ENCODE measurements around the gene TPST1.
"Not testable (repeated sequence)": the region's sequence is repeated elsewhere in the genome, so short reads cannot be mapped to it uniquely, and the experiment has no call there.

TPST1 gene

DNA sequence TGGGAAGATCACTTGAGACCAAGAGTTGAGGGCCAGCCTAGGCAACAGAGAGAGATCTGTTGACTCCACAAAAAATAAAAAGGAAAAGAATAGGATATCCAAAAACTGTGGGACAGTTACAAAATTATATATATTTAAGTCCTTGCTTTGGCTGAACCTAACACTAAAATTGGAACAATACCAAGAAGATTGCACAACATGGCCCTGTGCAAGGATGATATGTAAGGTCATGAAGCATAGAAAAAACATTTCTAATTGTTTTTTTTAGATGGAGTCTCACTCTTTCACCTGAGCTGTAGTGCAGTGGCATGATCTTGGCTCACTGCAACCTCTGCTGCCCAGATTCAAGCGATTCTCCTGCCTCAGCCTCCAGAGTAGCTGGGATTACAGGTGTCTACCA, 139.0 kb downstream of the TPST1 start:
- DNase-seq, result no peak

DNA sequence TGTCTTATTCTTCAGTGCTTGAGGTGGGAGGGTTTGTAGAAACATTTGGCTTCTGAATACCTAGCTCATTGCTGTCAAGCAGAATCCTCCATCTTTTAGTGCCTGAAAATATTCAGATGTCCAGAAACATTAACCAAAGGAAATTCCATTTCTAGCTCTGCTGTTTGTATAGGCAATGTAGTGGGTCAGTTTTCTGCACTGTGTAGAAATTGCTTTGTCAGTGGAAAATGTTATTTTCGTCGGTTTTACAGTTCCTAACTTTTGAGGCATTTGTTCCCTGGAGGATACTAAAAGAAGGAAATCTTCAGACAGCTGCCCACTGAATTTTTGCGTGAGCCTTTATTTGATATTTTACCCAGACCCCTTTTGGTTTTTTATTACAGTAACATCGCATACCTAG, 143.4 kb downstream of the TPST1 start:
- DNase-seq, result no peak

DNA sequence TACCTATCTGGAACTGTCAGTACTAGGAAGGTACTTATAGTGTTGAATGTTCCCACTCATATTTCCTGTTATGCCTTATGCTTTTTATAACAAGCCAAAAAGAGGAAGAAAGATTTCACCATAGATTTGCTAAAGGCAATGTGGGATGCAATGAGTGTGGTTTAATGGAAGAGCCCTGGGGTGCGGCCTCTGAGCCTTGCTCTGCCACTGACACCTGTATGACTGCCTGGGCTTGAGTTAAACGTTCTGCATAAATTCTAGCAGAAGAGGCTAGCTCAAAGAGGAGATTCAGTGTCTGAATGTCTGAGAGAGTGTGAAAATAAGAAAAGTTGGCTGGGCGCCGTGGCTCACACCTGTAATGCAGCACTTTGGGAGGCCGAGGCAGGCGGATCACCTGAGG, 143.8 kb downstream of the TPST1 start:
- DNase-seq, result no peak

DNA sequence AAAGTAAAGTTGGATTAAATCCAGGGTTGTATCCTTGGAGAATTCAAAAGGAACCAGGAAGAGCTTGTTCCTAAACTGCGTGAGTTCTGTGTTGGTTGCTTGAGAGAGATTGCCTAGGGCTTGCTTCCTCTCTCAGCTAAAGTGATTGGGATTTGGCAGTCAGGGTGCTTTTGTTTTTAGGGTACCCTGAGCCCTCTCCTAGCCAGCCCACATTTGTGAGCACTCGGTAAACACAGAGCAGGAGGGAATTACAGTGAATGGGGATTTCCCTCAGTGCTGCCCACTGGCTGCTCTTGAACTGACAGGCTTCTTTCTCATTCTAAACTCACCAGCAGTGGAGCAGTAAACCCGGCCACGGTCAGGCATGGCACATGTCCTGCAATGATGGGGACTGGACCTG, 146.9 kb downstream of the TPST1 start:
- no peak for DNase-seq

DNA sequence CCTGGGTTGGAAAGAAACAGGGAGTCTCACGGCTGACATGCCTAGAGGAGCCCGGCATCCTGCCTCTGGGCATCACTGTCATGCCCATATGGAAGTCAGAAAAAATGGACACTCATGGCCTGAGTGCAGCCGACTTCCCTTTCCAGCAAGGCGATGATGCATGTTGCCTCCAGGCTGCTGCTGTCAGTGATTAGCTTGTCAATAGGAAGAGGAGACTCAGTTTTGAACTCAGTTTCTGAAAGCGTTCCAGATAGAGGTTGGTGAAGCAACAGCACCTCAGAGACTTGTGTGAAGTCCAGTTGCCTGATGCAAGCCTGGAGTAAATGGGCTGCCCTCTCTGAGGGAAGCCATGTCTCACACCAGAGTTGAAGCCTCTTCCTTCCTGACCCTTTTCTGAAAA, 148.4 kb downstream of the TPST1 start:
- DNase-seq, result no peak

DNA sequence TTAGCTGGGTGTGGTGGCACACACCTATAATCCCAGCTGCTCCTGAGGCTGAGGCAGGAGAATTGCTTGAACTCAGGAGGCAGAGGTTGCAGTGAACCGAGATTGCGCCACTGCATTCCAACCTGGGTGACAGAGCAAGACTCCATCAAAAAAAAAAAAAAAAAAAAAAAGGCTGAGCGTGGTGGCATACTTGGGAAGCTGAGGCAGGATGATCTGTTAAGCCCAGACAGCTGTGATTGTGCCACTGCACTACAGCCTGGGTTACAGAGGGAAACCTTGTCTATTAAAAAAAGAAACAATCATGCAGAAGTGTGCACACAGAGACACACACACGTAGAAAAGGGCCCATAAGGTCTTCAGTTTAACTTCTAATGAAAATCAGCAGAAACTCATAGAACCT, 150.6 kb downstream of the TPST1 start:
- no peak for DNase-seq

DNA sequence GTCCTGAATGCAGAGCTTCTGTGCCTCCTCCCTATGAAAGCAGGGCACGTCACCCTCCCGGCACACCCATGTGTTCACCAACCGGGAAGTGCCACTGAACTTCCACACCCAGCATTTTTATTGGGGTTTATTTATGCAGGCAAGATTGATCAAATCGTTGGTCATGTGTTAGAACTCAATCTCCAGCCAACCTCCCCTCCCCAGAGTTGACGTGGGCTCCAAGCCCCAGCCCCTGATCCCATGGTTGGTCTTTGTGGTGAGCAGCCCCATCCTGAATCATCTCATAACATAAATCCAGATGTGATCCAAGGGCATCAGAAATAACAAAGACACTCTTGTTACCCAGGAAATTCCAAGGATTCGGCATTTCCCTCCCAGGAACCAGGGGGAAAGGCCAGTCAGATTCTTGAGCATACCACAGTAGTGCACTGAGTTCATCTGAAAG, 151.2 kb downstream of the TPST1 start:
- no peak for DNase-seq

DNA sequence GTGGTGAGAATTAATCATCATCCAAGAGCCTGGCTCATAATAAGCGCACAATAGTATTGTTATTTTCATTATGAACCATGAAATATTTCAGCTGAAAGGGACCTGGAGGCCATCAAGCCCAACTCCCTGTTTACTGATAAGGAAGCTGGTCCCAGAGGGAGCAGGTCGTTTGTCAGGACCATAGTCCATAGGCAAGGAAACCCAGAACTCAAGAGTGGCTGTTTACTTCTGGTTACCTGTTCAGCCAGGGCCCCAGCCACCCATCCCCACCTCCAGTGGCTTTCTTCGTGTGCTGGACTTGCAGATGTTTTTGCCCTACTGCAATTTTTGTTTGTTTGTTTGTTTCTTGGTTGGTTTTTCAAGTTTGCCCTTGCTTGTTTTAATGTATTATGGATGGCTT, 152.0 kb downstream of the TPST1 start:
- no peak for DNase-seq

DNA sequence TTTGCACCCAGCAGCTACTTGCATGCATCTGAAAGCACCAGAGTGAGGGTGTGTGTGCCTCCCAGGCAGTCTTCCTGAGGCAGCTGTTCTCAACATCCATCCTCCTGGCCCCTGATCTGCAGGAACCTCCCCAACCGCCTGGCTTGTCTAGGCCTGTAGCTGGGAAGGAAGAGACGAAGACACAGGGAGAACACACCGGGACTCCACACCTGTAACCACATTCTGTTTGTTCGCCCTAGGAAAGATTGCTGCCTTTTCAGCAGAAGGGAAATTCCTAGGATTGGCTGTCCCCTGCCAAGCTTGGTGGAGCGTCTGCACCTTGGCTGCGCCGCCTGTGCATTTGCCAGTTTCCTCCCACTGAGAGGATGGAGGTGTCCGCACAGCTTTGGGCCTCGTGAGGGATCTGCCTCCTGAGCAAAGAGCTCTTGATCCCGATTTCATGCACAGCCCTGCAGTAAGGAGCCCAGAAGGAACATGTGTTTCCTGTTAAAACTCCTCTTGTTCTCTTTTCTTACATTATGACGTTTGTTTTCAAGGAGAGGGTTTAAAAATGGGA, 154.6 kb downstream of the TPST1 start:
- DNase-seq, result no peak

DNA sequence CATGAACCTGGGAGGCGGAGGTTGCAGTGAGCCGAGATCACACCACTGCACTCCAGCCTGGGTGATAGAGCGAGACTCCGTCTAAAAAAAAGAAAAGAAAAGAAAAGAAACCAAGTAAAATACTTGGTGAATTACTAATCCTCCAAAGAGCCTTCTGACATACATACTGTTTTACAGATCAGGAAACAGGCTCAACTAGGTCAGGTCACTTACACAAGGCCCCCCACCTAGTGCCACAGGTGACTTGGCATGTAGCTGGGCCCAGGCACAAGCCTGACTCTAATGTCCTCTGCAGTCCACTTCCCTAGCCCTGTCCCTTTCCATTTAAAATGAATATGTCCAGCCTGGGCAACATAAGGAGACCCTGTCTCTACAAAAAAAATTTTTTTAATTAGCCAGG, 157.0 kb downstream of the TPST1 start:
- no peak for DNase-seq

DNA sequence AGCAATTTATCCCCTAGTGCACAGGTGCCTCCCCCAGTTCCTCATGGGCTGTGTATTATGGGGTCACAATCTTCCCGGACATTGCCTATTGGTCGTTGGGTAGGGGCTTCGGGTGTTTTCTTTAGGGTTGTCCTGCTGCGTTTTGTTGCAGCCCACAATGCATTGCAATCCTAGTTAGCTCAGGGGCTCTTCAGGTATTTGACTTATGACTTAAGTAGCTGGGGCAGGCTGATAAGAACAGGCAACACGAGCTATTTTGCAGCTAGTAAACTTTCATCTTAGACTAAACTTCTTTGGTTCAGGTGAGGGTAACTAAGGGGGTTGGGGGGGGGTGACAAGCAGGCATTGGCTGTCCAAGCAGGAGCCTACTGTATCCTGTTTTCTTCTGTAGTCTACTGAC, 158.5 kb downstream of the TPST1 start:
- no peak for DNase-seq

DNA sequence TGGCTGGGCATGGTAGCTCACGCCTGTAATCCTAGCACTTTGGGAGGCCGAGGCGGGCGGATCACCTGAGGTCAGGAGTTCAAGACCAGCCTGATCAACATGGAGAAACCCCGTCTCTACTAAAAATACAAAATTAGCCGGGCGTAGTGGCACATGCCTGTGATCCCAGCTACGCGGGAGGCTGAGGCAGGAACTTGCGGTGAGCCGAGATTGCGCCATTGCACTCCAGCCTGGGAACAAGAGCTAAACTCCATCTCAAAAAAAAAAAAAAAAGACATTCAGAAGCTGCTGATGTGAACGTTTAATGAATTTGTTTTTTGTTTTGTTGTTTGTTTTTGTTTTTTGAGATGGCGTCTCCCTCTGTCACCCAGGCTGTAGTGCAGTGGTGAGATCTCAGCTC, 159.9 kb downstream of the TPST1 start:
- DNase-seq, result not testable (repeated sequence)

DNA sequence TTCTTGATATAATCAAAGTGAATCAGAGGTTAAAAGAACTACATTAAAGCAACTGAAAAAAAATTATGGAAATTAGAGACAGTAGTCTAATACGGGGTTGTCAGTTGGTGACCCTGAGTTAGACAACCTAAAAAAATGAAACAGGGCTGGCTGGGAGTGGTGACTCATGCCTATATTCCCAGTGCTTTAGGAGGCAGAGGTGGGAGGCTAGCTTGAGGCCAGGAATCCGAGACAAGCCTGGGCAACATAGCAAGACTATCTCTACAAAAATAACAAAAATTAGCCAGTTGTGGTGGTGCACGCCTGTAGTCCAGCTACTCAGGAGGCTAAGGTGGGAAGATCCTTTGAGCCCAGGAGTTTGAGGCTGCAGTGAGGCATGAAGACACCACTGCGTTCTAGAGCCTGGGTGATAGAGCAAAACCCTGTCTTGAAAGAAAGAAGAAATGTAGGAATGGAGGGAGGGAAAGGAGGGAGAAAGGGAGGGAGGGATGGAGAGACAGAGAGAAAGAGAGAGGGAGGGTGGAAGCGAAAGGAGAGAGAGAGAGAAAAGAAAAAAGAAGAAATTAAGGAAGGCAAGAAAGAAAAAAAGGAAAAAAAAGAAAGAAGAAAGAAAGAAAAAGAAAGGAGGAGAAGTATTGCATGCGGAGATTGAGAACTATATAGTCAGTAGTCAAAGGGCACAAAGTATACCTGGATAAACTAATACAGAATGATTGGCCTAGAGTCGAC, 166.1 kb downstream of the TPST1 start:
- no peak for DNase-seq

DNA sequence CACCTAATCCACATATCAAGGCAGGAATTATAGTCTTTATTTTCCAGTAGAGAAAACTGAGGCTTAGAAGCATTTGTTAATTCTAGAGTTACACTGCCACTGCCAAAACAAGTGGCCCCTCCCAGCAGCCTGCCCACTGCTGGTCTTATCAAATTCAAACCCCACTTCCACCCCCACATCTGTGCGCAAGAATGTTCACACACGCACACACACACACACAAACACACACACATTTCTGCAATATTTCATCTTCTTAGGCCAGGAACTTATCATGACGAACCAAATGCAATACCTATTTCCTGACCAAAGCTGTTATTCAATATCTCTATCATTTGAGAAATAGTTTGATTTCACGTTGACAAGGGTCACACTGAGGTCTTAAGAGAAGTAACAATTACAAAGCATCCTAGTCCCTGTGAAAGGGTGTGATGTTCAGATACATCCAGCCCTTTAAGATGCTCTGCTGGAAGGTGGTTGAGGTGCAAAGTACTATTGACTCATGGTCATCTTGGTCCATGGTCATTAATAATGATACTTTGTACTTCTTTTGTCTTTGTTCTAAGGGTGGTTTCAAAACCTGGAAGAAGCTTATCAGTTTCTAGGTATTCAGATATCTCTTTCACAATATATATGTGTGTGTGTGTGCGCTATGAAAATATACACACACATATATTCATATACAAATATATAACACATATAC, 169.2 kb downstream of the TPST1 start:
- DNase-seq, result not testable (repeated sequence)

DNA sequence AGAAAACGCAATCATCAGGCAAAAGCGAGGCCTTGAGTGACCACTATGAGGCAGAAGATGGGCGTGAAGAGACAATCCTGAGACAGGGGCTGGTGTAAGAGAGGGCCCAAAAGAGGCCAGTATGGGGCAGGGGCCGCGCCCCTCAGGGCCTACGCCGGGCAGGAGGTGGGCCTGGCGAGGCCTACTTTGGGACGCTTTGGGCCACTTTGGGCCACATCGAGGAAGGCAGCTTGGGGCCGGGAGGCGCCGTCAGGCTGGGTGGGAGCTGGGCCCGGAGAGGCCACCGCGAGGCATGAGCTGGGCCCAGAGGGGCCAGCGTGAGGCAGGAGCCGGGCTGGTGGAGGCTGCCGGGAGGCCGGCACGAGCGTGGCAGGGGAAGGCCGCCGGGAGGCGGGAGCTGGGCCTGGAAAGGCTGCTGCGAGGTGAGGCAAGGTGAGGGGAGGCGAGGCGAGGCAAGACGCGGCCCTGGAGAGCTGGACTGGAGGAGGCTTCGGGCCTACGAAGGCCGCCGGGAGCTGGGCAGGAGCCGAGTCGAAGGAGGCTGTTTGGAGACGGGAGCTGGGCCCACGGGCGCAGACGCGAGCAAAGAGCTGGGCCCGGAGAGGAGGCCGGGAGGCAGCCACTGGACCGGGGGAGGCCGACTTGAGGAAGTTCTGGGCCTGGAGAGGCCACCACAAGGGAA, 171.3 kb downstream of the TPST1 start:
- DNase-seq, result no peak

DNA sequence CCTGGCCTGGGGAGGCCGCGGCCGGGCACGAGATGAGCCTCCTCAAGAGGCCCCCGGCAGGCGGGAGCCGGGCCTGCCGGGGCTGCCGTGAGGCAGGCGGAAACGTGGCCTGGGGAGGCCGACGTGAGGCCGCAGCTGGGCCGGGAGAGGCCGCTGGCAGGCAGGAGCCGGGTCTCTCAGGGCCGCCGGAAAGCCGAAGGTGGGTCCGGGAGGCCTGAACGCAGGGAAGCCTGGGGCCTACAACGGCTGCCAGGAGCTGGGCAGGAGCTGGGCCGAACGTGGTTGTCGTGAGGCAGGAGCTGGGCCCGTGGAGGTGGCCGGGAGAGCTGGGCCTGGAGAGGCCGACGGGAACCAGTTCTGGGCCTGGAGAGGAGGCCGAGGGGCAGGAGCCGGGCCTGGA, 171.9 kb downstream of the TPST1 start:
- no peak for DNase-seq

DNA sequence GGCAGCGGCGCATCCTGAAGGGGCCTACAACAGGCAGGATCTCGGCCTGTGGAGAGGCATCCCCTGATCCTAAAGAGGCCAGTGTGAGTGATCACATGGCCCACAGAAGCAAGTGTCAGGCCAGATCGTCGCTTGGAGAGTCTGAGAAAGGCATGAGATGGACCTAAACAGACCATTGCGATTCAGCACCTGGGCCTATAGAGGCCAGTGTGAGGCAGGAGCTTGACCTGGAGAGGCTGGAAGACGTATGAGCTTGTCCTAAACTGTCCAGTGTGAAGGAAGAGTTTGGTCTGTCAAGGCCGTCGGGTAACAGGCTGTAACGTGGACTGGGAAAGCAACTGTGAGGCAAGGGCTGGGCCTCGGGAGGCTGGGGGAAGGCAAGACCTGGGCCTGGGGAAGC, 172.6 kb downstream of the TPST1 start:
- DNase-seq, result no peak

DNA sequence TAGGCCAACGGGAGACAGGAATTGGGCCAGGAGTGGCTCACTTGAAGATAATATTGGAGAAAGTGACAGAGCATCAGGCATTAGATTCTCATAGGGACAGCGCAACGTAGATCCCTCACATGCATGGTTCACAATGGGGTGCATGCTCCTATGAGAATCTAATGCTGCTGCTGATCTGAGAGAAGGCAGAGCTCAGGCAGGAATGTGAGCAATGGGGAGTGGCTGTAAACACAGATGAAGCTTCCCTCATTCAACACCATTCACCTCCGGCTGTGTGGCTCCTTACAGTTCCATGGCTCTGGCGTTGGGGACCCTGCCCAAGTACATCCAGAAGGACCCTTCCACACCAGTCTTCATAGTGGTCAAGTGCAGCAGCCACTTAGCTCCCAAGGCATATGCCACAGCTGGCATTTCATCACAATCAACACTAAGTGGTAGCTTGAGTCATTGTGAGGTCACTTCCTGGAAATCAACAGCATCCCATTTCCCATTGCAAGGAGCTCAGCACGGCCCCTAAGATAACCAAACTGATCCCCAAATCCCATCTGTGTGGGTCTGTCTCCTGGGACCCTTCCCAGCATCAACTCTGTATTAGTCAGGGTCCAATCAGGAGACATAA, 174.5 kb downstream of the TPST1 start:
- DNase-seq, result no peak

DNA sequence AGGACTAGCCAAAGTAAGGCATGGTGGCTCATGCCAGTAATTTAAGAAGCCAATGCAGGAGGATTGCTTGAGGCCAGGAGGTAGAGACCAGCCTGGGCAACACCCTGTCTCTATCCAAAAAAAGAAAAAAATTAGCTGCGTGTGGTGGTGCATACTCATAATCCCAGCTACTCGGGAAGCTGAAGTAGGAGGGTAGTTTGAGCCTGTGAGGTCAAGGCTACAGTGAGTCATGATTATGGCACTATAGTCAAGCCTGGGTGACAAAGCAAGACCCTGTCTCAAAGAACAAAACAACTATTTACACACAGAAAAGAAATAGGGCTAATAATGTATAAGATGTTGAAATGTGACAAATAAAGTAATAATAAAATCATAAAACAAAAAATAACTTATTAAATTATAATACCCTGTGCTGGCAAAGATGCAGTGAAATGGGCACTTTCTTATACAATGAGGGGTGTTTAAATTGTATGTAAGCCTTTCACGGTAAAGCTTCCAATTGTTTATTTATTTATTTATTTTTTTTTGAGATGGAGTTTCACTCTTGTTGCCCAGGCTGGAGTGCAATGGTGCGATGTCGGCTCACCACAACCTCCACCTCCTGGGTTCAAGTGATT, 175.2 kb downstream of the TPST1 start:
- no peak for DNase-seq

DNA sequence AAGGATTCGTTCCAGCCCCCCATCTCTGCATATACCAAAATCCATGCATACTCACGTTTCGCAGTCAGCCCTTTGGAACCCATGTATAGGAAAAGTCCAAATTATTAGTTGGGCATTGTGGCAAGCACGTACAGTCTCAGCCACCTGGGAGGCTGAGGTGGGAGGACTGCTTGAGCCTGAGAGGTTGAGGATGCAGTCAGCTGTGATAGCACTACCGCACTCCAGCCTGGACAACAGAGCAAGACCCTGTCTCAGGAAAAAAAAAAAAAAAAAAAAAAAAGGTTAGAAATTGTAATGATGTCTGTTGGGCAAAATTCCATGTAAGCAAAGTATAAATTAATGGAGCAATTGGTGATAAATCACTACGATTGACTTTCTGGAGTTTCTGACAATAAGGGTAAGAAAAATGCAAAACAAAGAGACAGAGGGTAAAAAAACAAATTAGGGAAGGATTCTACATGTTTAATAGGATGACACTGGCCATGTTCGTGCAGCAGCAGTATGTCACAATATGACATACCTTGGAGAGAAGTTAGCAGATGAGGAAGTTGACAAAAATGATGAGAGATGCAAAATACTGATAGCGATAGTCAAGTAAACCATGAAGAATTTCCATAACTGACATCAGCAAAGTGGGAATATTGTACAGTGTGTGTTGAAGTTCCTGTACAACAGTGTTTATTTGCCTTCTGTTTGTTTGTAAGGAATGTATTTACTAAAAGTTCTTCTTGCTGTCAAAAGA, 177.2 kb downstream of the TPST1 start:
- DNase-seq, result not testable (repeated sequence)

DNA sequence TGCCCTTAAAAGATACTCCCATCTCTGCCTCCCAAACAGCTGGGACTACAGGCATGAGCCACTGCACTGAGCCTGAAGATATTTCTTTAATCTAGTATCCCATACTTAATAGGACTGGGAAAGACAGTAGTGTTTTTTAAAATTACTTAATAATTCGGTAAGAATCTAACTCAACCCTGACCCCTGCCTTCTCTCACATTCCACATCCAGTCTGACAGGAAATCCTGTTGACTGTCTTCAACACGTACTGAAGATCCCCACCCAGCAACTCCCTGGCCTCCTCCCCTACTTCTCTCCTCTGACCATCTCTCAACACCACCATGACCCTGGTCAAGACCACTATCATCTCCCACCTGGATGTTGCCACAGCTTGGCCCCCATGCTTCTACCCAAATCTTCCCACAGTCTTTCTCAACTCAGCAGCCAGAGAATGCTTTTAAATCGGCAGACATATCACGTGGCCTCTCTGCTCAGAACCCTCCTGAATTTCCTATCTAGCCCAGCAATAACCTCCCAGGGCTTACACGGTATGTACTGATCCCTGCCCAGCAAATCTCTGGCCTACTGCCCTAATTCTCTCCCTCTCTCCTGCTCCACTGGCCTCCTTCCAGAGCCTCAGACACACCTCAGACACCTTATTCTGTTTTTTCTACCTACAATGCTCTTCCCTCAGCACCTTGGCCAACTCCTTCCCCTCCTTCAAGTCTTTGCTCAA, 180.2 kb downstream of the TPST1 start:
- not testable (repeated sequence) for DNase-seq

Measured in effector CD4-positive, alpha-beta T cell (primary cell).